ENCODE results near the gene FYB2. TPM values are rescaled to one million over a fixed set of nuclear protein-coding genes. Genes with fewer than 3 reads are reported as not detected.
"Not testable (repeated sequence)": the region's sequence is repeated elsewhere in the genome, so short reads cannot be mapped to it uniquely, and the experiment has no call there.

The FYB2 gene
- total RNA-seq, 2 donors from 2014 or later = not detected

DNA sequence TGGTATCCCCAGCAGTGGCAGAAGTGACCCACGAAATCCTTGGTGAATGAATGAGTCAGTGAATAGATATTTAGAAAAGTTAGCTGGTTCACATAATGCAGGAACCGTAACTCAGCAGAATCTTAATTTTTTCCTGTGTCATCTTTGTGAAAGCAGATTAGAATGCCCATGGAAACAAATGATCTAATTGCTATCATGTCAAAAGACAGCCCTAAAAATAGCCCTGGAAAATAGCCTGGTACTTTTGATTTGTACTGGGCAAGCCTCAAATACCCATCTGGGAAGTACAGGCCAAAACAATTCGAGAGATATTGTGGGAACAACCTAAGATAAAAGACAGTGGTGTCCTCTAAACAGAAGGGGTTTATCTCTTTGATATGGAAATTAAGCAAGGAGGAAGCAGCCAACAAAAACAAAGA lies 21.1 kb downstream of the FYB2 start:
- ATAC-seq = no peak
- H3K4me1 Mint-ChIP-seq = no peaks in the 10 kb centered on the region
- H3K4me3 Mint-ChIP-seq = no peak overlapping the region
- DNase-seq = no peak
- no peaks in the 10 kb centered on the region for H3K36me3 Mint-ChIP-seq (ENCODE audit: low read depth)
- peaks cover 2% of the 10 kb centered on the region for H3K9me3 ChIP-seq (ENCODE audit: control insufficient read depth, low read length, poor library complexity, severe bottlenecking)
- peaks cover 20% of the 10 kb centered on the region for H3K27me3 Mint-ChIP-seq
- no peak overlapping the region for H3K27ac Mint-ChIP-seq

DNA sequence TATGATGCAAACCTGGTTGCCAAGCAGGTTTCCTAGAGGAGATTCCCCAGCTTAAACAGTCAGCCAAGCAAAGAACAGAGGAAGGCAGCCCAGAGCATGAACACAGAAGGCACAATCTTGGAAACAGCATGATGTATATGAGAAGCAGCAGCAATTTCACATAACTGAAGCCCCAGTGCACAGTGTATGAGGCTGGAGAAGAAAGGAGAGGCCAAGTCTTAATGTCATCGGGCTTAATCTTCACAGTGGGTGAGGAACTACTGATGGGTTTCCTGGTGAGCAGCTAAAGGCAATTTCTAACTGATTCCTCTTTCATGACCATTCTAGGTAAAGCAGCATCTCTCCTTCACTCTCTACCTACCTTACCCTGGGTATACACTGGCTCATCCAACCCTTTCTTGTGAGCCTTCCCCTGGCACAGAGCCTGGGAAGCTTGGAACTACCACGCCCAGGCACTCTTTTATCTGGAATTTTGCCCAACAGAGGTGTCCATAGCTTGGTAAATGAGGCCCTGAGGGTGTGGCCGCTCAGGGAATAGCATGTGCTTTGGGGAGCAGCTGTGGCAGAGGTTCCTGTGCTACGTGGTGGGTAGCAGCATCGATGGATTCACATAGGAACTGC lies 22.0 kb downstream of the FYB2 start:
- H3K36me3 Mint-ChIP-seq (ENCODE audit: low read depth) = no peaks in the 10 kb centered on the region
- H3K4me1 Mint-ChIP-seq = no peaks in the 10 kb centered on the region
- H3K4me3 Mint-ChIP-seq = no peak overlapping the region
- no peak for ATAC-seq
- no peak overlapping the region for H3K27ac Mint-ChIP-seq
- no peak for DNase-seq
- peaks cover 2% of the 10 kb centered on the region for H3K9me3 ChIP-seq (ENCODE audit: control insufficient read depth, low read length, poor library complexity, severe bottlenecking)
- H3K27me3 Mint-ChIP-seq = peaks cover 20% of the 10 kb centered on the region

GRCh38 chr1:56795870-56796269 lies 23.3 kb downstream of the FYB2 start:
- no peaks in the 10 kb centered on the region for H3K4me1 Mint-ChIP-seq
- H3K27ac Mint-ChIP-seq = no peak overlapping the region
- H3K36me3 Mint-ChIP-seq (ENCODE audit: low read depth) = no peaks in the 10 kb centered on the region
- ATAC-seq (no peak), DNase-seq (no peak)
- H3K27me3 Mint-ChIP-seq = peaks cover 20% of the 10 kb centered on the region
- H3K9me3 ChIP-seq (ENCODE audit: control insufficient read depth, low read length, poor library complexity, severe bottlenecking) = peaks cover 2% of the 10 kb centered on the region
- no peak overlapping the region for H3K4me3 Mint-ChIP-seq

DNA sequence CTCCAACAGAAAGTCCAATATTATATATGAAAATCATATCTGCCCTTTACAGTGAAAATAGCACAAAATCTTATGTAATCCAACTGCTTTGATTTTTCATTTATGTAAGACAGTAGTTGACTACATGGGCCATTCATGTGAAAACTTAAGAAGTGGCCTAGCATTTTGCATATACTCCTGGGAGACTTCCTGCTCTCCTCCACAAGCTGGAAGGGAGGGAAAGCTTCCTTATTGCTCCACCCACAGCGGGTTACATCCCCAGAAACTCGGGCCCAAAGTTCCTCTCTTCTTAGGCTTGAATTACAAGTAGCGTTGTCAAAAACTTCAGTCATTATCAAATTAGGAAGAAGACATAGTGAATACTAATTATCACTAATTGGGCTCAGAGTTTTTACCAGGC lies 29.2 kb downstream of the FYB2 start:
- H3K9me3 ChIP-seq (ENCODE audit: control insufficient read depth, low read length, poor library complexity, severe bottlenecking) = no peaks in the 10 kb centered on the region
- Mint-ChIP-seq H3K27ac (no peak overlapping the region), H3K4me3 (no peak overlapping the region), H3K27me3 (peaks cover 28% of the 10 kb centered on the region), H3K4me1 (no peaks in the 10 kb centered on the region), H3K36me3 (ENCODE audit: low read depth) (peaks cover 4% of the 10 kb centered on the region)
- no peak for ATAC-seq
- DNase-seq = no peak

DNA sequence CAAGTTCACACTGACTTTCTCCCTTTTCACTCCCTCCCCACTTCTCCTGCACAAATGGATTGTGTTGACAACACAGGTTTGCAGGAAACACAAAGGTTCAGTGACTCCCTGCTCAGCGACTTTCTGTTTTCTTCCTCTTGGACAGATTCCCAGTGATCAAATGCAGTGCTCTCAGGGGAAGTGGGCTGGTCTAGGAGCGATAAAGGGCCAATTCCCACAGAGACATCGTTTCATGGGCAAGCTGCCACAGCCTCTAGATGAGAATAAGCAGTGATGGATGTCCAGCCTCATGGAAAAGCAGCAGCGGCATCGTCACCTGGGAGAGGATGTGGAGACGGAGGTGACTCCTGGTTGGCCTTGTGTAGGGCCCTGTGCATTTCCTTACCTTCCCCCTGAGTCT lies 30.6 kb downstream of the FYB2 start:
- no peak for DNase-seq
- H3K27ac Mint-ChIP-seq = no peak overlapping the region
- peaks cover 4% of the 10 kb centered on the region for H3K36me3 Mint-ChIP-seq (ENCODE audit: low read depth)
- no peak overlapping the region for H3K4me3 Mint-ChIP-seq
- H3K9me3 ChIP-seq (ENCODE audit: control insufficient read depth, low read length, poor library complexity, severe bottlenecking) = no peaks in the 10 kb centered on the region
- no peak for ATAC-seq
- no peaks in the 10 kb centered on the region for H3K4me1 Mint-ChIP-seq
- peaks cover 24% of the 10 kb centered on the region for H3K27me3 Mint-ChIP-seq

GRCh38 chr1:56788102-56788501 lies 31.1 kb downstream of the FYB2 start:
- Mint-ChIP-seq H3K27ac (no peak overlapping the region), H3K4me1 (no peaks in the 10 kb centered on the region), H3K27me3 (peaks cover 24% of the 10 kb centered on the region), H3K36me3 (ENCODE audit: low read depth) (peaks cover 4% of the 10 kb centered on the region), H3K4me3 (no peak overlapping the region)
- no peaks in the 10 kb centered on the region for H3K9me3 ChIP-seq (ENCODE audit: control insufficient read depth, low read length, poor library complexity, severe bottlenecking)
- DNase-seq = no peak
- no peak for ATAC-seq

GRCh38 chr1:56787330-56787729 lies 31.9 kb downstream of the FYB2 start:
- no peaks in the 10 kb centered on the region for H3K9me3 ChIP-seq (ENCODE audit: control insufficient read depth, low read length, poor library complexity, severe bottlenecking)
- no peak overlapping the region for H3K4me3 Mint-ChIP-seq
- H3K36me3 Mint-ChIP-seq (ENCODE audit: low read depth) = peaks cover 4% of the 10 kb centered on the region
- no peak overlapping the region for H3K27ac Mint-ChIP-seq
- ATAC-seq = no peak
- peaks cover 24% of the 10 kb centered on the region for H3K27me3 Mint-ChIP-seq
- H3K4me1 Mint-ChIP-seq = no peaks in the 10 kb centered on the region
- DNase-seq = no peak

DNA sequence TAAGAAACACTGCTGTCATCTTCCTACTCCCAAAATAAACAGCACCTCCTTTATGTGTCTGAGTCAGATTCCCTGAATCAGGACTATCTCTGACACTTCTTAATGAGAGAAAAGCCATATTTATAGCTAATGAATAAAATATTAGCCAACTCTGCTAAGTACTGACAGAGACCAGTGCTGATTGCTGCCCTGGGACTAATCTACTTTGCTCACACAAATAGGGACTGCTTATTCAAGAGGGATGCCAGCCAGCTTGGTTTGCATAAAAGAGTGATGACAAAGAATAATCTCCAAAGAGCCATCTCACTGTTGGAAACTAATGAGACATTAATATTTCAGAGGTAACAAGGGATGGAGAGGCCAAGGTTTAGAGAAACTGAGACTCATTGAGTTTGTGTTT lies 36.4 kb downstream of the FYB2 start:
- no peak for ATAC-seq
- Mint-ChIP-seq H3K27ac (no peak overlapping the region), H3K27me3 (peaks cover 6% of the 10 kb centered on the region), H3K4me3 (no peak overlapping the region), H3K36me3 (ENCODE audit: low read depth) (no peaks in the 10 kb centered on the region), H3K4me1 (no peaks in the 10 kb centered on the region)
- no peaks in the 10 kb centered on the region for H3K9me3 ChIP-seq (ENCODE audit: control insufficient read depth, low read length, poor library complexity, severe bottlenecking)
- DNase-seq = no peak

DNA sequence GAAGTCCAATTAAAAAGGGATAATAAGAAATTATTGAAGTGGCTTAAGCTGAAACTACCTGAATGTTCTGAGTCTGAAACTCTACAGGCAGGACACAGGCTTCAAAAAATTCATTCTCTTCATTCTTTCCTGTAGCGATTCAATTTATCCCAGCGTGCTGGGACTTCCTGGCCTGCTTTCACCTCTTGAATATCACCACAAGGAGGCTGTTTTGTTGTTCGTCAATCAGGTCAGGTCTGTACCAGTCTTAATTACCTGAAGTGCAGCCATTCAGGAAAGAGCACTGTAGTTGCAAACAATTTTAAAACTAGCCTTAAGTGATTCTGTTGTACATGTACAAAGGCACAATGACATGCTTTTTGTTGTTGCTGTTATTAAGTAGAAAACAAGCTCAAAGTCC lies 38.4 kb downstream of the FYB2 start:
- ATAC-seq = no peak
- Mint-ChIP-seq H3K4me3 (no peak overlapping the region), H3K36me3 (ENCODE audit: low read depth) (no peaks in the 10 kb centered on the region), H3K4me1 (no peaks in the 10 kb centered on the region), H3K27me3 (peaks cover 6% of the 10 kb centered on the region), H3K27ac (no peak overlapping the region)
- DNase-seq = no peak
- H3K9me3 ChIP-seq (ENCODE audit: control insufficient read depth, low read length, poor library complexity, severe bottlenecking) = no peaks in the 10 kb centered on the region

DNA sequence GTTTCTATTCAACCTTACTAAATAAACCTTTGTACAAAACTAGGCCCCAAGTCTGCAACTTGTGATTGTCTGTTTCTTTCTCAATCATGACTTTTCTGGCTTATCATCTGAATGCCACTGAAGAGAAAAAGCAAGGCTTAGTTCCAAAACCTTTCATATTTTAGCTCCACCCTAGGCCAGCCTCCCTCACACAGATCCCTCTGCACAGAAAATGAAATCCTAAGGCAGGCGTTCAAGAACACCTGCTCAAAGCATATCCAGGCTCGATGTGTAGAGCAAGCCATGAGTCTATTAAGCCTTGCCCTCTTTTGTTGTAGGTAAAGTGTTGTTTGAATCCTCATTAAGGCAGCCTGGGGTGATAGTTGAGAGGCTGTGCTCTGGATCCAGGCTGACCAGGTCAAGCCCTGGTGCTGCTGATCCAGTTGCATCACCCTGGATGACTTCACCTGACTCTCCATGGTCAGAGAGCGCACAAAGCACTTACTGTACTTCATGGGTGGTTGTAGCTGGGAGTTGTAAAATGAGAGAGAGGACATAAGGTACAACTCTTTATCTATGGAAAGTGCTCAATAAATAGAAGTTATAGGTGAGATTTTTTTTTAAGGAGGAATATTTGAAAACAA lies 39.0 kb downstream of the FYB2 start:
- H3K9me3 ChIP-seq (ENCODE audit: control insufficient read depth, low read length, poor library complexity, severe bottlenecking) = no peaks in the 10 kb centered on the region
- no peak overlapping the region for H3K4me3 Mint-ChIP-seq
- ATAC-seq (no peak), DNase-seq (no peak)
- H3K36me3 Mint-ChIP-seq (ENCODE audit: low read depth) = no peaks in the 10 kb centered on the region
- H3K27ac Mint-ChIP-seq = no peak overlapping the region
- H3K27me3 Mint-ChIP-seq = peaks cover 6% of the 10 kb centered on the region
- H3K4me1 Mint-ChIP-seq = no peaks in the 10 kb centered on the region

GRCh38 chr1:56777972-56778371 lies 41.2 kb downstream of the FYB2 start:
- ATAC-seq (no peak), DNase-seq (no peak)
- H3K27ac Mint-ChIP-seq = no peak overlapping the region
- H3K27me3 Mint-ChIP-seq = no peaks in the 10 kb centered on the region
- no peak overlapping the region for H3K4me3 Mint-ChIP-seq
- no peaks in the 10 kb centered on the region for H3K36me3 Mint-ChIP-seq (ENCODE audit: low read depth)
- peaks cover 10% of the 10 kb centered on the region for H3K4me1 Mint-ChIP-seq
- no peaks in the 10 kb centered on the region for H3K9me3 ChIP-seq (ENCODE audit: control insufficient read depth, low read length, poor library complexity, severe bottlenecking)

DNA sequence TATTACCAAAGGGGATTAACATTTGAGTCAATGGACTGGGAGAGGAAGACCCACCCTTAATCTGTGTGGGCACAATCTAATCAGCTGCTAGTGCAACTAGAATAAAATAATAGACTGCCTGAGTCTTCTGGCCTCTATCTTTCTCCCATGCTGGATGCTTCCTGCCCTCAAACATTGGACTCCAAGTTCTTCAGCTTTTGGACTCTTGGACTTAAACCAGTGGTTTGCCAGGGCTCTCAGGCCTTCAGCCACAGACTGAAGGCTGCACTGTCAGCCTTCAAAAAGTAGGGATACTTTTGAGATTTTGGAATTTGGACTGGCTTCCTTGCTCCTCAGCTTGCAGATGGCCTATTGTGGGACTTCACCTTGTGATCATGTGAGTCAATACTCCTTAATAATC lies 44.5 kb downstream of the FYB2 start:
- H3K4me1 Mint-ChIP-seq = peaks cover 10% of the 10 kb centered on the region
- H3K27me3 Mint-ChIP-seq; H3K9me3 ChIP-seq (ENCODE audit: control insufficient read depth, low read length, poor library complexity, severe bottlenecking); ATAC-seq; DNase-seq; H3K27ac Mint-ChIP-seq; H3K36me3 Mint-ChIP-seq (ENCODE audit: low read depth); H3K4me3 Mint-ChIP-seq: not testable (repeated sequence)

DNA sequence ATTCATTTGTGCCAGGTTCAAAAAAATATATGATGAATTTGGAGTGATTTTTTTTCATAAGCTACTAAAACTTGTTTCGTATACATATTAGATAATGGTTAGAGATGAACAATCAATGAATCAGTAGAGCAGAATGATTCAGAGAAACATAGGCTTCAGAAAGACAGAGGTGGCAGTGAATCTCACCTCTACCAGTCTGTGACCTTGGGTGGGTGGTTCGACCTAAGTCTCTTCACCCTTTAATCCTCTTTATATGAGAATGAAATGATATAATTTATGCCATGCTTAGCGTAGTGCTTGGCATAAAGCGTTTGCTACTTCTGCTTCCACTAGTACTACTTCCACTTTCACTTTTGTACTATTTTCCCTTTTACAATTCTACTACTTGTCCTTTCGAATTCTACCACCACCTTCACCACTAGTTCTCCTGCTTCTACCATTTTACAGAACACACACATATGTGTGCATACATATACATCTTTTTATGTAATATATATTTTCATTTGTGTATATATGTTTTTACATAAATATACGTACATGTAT lies 45.1 kb downstream of the FYB2 start:
- ATAC-seq (no peak), DNase-seq (no peak)
- no peaks in the 10 kb centered on the region for H3K9me3 ChIP-seq (ENCODE audit: control insufficient read depth, low read length, poor library complexity, severe bottlenecking)
- Mint-ChIP-seq H3K4me1 (peaks cover 10% of the 10 kb centered on the region), H3K36me3 (ENCODE audit: low read depth) (no peaks in the 10 kb centered on the region), H3K4me3 (peak overlapping the region; percentile 58), H3K27ac (no peak overlapping the region), H3K27me3 (peaks cover 8% of the 10 kb centered on the region)

Measured in T-helper 17 cell (primary cell).